Femur (tissue), 1 donor: ENCODE measurements around the gene CTBS.
"Not testable (repeated sequence)": the region's sequence is repeated elsewhere in the genome, so short reads cannot be mapped to it uniquely, and the experiment has no call there.

Source experiments
- DNase-seq: peaks from one replicate; pipeline ENCODE4 v3.0.0-alpha.2; 2017

Gene CTBS

GRCh38 chr1:84583648-84584047, 9.4 kb upstream of the CTBS start:
- no peak for DNase-seq

GRCh38 chr1:84582802-84583587, 8.8 kb upstream of the CTBS start:
- DNase-seq, result no peak

GRCh38 chr1:84581648-84582047, 7.4 kb upstream of the CTBS start:
- DNase-seq, result no peak

- DNase-seq, result no peak
These were observed 696 bp upstream of the CTBS start for GRCh38 chr1:84574936-84575335.

- DNase-seq, result no peak
These were observed 716 bp downstream of the CTBS start for GRCh38 chr1:84573481-84573966.

GRCh38 chr1:84571150-84571535, 3.1 kb downstream of the CTBS start:
- DNase-seq, result no peak

- DNase-seq, result no peak
These were observed 3.6 kb downstream of the CTBS start for GRCh38 chr1:84570436-84571149.

- no peak for DNase-seq
These were observed 5.0 kb downstream of the CTBS start for GRCh38 chr1:84569216-84569615.

GRCh38 chr1:84550826-84551225, 23.4 kb downstream of the CTBS start:
- DNase-seq, result no peak

GRCh38 chr1:84541679-84542078, 32.6 kb downstream of the CTBS start:
- DNase-seq, result no peak

- DNase-seq, result no peak
These were observed 33.5 kb downstream of the CTBS start for GRCh38 chr1:84540759-84541158.

GRCh38 chr1:84539972-84540371, 34.3 kb downstream of the CTBS start:
- DNase-seq, result no peak

GRCh38 chr1:84538599-84538998, 35.6 kb downstream of the CTBS start:
- DNase-seq, result no peak

- DNase-seq, result no peak
These were observed 48.5 kb downstream of the CTBS start for GRCh38 chr1:84525779-84526178.

- DNase-seq, result no peak
These were observed 49.6 kb downstream of the CTBS start for GRCh38 chr1:84524590-84524989.

- no peak for DNase-seq
These were observed 63.6 kb downstream of the CTBS start for GRCh38 chr1:84510668-84511067.

GRCh38 chr1:84510165-84510564, 64.1 kb downstream of the CTBS start:
- DNase-seq, result no peak

- DNase-seq, result no peak
These were observed 65.2 kb downstream of the CTBS start for GRCh38 chr1:84509029-84509428.

GRCh38 chr1:84508510-84508909, 65.7 kb downstream of the CTBS start:
- DNase-seq, result no peak

GRCh38 chr1:84507887-84508286, 66.4 kb downstream of the CTBS start:
- not testable (repeated sequence) for DNase-seq

GRCh38 chr1:84506729-84507453, 67.3 kb downstream of the CTBS start:
- DNase-seq, result no peak

- peak; percentile 99 for DNase-seq
These were observed 68.1 kb downstream of the CTBS start, which contains the start of the genes GNG5 and SPATA1 for GRCh38 chr1:84506002-84506728. Gene GNG5 (minus strand): TSS chr1:84506581. CDS start chr1:84506091, 490 bp downstream. Gene SPATA1 (plus strand): TSS chr1:84506386. CDS start chr1:84516360, 9,974 bp downstream.
